Measurements from ENCODE around the gene RAPGEF6. TPM values are rescaled to one million over a fixed set of nuclear protein-coding genes. Genes with fewer than 3 reads are reported as not detected.
"Not testable (repeated sequence)": the region's sequence is repeated elsewhere in the genome, so short reads cannot be mapped to it uniquely, and the experiment has no call there.

The RAPGEF6 gene
- total RNA-seq, 2 experiments from 2014 or later = 25.7 to 26.0 TPM

DNA sequence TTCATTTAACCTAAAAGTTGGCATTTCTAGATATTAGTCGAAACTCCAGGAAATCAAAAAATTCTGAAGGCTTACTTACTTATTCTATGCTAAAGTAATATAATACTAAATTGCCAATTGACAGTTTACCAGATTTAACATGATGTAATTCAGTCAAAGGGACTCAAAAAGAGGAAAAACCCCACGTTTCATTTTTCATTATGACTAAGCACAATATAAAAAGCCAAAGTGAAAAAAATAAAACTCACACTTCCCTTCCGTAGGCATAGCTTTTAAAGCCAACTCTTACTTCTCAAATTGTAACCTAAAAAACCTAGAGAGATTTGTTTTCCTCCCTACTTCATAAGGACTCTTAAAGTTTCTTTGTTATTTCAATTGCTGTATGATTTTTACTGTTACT is 146.6 kb downstream of the RAPGEF6 start:
- Mint-ChIP-seq H3K27ac (peak overlapping the region; percentile 83), H3K4me3 (peak overlapping the region; percentile 32), H3K9me3 (no peaks in the 10 kb centered on the region)

DNA sequence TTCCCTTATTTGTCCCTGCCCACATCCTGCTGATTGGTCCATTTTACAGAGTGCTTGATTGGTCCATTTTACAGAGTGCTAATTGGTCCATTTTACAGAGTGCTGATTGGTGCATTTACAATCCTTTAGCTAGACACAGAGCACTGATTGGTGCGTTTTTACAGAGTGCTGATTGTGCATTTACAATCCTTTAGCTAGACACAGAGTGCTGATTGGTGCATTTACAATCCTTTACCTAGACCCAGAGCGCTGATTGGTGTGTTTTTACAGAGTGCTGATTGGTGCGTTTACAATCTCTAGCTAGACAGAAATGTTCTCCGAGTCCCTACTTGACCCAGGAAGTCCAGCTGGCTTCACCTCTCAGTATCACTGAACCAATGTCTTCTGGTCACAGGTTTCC is 147.7 kb downstream of the RAPGEF6 start:
- H3K4me1 Mint-ChIP-seq = peaks cover 39% of the 10 kb centered on the region
- H3K9me3 Mint-ChIP-seq, H3K4me3 Mint-ChIP-seq, H3K27ac Mint-ChIP-seq, H3K27me3 Mint-ChIP-seq, DNase-seq: not testable (repeated sequence)
- peaks cover 58% of the 10 kb centered on the region for H3K36me3 Mint-ChIP-seq

More for the DNA sequence above, 146.6 kb downstream of the RAPGEF6 start:
- Mint-ChIP-seq H3K4me1 (peaks cover 28% of the 10 kb centered on the region), H3K36me3 (peaks cover 53% of the 10 kb centered on the region), H3K27me3 (no peaks in the 10 kb centered on the region)
- DNase-seq = no peak

DNA sequence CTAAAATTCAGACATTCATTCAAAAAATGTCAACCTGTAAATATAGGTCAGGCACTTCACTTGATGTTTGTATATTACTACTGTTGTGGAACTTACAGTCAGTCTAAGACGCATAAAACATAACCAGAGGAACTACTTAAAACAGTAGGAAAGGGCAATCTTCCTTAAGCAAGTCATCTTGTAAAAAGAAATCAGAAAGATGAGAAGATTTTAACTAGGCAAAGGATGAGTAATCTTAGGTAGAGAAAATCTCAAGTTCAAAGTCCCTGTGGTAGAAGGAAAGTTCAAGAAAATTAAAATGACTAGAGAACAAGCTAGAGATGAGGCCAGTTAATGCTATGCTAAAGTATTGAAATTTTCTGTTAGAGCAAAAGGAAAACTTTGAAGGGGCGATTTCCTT is 152.4 kb downstream of the RAPGEF6 start:
- Mint-ChIP-seq H3K36me3 (peaks cover 68% of the 10 kb centered on the region), H3K27ac (peak overlapping the region; percentile 49), H3K27me3 (no peaks in the 10 kb centered on the region), H3K9me3 (no peaks in the 10 kb centered on the region), H3K4me3 (no peak overlapping the region), H3K4me1 (peaks cover 36% of the 10 kb centered on the region)
- DNase-seq = no peak

DNA sequence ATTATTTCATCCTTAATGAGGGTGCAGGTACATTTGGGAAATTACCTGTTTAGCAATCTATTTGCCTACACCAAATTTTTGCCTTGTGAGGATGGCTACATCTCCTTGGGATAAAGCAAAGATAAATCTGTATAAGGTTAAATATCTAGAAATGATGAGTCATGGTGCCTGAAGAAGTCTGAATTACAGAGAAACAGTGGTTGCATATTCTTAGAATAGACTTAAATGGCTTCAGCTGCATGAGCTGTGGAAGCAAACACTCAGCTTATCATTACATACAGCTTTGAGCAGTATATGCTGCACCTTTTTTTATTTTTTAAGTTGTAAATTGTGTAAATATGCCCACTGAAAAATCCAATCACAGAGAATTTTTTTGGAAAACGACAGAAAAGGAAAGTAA is 153.5 kb downstream of the RAPGEF6 start:
- DNase-seq = no peak
- H3K9me3 Mint-ChIP-seq = no peaks in the 10 kb centered on the region
- H3K27ac Mint-ChIP-seq = peak overlapping the region; percentile 65
- no peaks in the 10 kb centered on the region for H3K27me3 Mint-ChIP-seq
- H3K36me3 Mint-ChIP-seq = peaks cover 63% of the 10 kb centered on the region
- H3K4me3 Mint-ChIP-seq = no peak overlapping the region
- peaks cover 34% of the 10 kb centered on the region for H3K4me1 Mint-ChIP-seq

DNA sequence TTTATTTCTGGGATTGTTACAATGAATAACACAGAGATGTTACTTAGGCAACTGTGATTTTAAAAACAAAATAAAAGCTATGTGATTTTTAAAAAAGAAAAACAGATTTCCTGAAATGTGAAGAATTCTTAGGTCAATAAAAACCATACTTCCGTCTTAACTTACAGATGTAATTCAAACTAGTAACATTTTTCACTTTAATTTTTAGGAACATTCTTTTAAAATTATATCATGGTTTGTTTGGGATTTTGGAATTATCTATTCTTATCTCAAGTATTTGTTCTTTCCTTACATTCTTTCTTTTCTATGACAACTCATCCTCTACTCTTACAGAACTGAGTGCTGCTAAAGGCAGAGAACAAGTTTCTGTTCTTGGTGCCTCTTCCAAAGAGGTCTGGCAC is 159.5 kb downstream of the RAPGEF6 start:
- Mint-ChIP-seq H3K4me3 (no peak overlapping the region), H3K36me3 (peaks cover 35% of the 10 kb centered on the region), H3K27me3 (no peaks in the 10 kb centered on the region), H3K9me3 (no peaks in the 10 kb centered on the region), H3K27ac (peak overlapping the region; percentile 9), H3K4me1 (peaks cover 26% of the 10 kb centered on the region)
- no peak for DNase-seq

DNA sequence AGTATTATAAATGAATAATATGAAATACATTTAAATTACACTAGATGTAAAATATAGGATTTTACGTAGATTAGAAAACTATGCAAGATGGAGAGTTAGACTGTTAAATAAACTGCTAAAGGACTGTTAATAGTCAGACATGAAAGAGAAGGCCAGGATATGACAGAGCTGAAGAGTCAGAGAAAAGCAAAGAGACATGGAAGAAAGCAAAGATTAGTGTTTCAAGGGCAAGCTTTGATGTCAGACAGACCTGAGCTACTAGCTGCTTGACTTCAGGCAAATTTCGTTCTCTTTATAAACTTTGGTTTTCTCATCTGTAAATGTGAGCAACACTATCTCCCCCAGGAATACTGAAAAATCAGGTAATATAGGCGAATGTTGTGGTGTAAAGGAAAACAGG is 161.3 kb downstream of the RAPGEF6 start:
- H3K36me3 Mint-ChIP-seq = peaks cover 29% of the 10 kb centered on the region
- no peak overlapping the region for H3K4me3 Mint-ChIP-seq
- no peaks in the 10 kb centered on the region for H3K9me3 Mint-ChIP-seq
- H3K4me1 Mint-ChIP-seq = peaks cover 19% of the 10 kb centered on the region
- H3K27ac Mint-ChIP-seq = no peak overlapping the region
- no peaks in the 10 kb centered on the region for H3K27me3 Mint-ChIP-seq
- DNase-seq = no peak

DNA sequence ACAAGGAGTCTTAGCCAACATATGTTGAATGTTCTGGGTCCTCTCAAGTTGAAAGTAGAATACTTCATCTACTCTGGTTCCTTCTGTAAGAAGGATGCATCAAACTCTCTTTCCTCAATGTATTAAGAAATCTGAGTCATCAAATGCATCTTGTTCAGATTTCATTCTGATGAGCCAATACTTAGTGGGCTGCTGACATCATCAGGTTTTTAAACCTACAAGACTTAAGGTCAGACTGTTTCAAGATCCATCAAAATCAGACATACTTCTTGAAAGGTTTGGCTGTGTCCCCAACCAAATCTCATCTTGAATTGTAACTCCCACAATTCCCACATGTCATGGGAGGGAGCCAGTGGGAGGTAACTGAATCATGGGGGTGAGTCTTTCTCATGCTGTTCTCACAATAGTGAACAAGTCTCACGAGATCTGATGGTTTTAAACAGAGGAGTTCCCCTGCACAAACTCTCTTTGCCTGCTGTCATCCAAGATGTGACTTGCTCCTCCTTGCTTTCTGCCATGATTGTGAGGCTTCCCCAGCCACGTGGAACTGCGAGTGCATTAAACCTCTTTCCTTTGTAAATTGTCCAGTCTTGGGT is 168.8 kb downstream of the RAPGEF6 start:
- Mint-ChIP-seq H3K27me3 (no peaks in the 10 kb centered on the region), H3K27ac (peak overlapping the region; percentile 67), H3K9me3 (peaks cover 5% of the 10 kb centered on the region), H3K4me1 (peaks cover 36% of the 10 kb centered on the region), H3K4me3 (no peak overlapping the region), H3K36me3 (peaks cover 52% of the 10 kb centered on the region)
- no peak for DNase-seq

DNA sequence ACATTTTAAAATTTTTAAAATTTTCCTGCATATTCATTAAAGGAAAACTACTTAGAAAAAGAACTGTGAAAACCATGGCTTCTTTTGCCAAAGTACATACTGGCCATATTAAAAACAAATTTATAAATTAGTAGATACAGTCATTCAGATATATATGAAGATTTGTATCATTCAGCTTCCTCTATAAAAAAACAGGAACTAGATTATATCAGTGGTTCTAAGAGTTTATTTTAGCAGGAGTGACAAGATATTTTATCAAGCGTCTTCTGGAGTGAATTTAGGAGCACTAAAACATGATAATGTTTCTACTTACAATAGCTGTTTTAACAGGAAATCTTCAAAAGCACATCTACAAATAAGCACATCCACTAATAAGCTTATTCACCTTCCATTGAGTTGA is 171.4 kb downstream of the RAPGEF6 start:
- H3K9me3 Mint-ChIP-seq = peaks cover 7% of the 10 kb centered on the region
- peaks cover 44% of the 10 kb centered on the region for H3K4me1 Mint-ChIP-seq
- H3K36me3 Mint-ChIP-seq = peaks cover 60% of the 10 kb centered on the region
- H3K4me3 Mint-ChIP-seq = no peak overlapping the region
- no peaks in the 10 kb centered on the region for H3K27me3 Mint-ChIP-seq
- H3K27ac Mint-ChIP-seq = no peak overlapping the region
- DNase-seq = no peak

DNA sequence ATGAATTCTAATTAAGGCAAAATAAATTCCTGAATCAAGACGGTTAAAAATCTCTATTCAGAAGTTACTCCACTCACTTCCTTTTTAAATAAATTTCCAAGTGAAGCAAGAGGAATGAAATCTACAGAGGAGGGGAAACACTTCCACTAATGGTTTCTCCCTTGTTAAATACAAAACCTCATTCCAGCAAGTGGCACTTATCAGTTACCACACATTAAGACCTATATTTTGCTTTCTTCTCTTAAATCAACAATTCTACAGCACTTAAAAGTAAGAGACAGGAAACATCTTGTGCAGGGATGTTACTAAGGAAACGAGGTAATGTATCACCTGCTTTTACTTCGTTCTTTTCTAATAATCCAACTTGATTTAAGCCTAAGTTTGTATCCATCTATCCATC is 172.6 kb downstream of the RAPGEF6 start:
- Mint-ChIP-seq H3K27ac (peak overlapping the region; percentile 29), H3K27me3 (no peaks in the 10 kb centered on the region), H3K4me1 (peaks cover 44% of the 10 kb centered on the region), H3K4me3 (no peak overlapping the region), H3K9me3 (peaks cover 7% of the 10 kb centered on the region), H3K36me3 (peaks cover 62% of the 10 kb centered on the region)
- DNase-seq = no peak

DNA sequence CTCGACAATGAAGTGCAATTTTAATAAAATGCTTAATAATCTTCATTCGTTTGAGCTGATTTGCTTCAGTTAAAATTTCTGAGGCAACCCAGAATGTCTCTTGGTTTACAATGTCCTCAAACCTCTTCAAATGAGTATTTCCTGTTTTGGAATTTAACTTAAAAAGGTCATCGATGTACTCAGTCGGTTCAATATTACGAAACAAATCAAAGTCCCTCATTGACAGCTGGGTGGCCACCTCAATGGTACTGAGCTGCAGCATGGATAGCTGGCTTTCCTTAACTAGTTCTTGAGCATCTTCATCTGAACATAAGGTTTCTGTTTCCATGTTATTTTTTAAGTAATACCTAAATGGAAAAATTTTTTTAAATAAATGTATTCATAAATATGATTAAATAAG is 173.3 kb downstream of the RAPGEF6 start:
- DNase-seq = no peak
- peaks cover 5% of the 10 kb centered on the region for H3K9me3 Mint-ChIP-seq
- H3K4me3 Mint-ChIP-seq = no peak overlapping the region
- H3K27me3 Mint-ChIP-seq = no peaks in the 10 kb centered on the region
- peaks cover 62% of the 10 kb centered on the region for H3K36me3 Mint-ChIP-seq
- no peak overlapping the region for H3K27ac Mint-ChIP-seq
- peaks cover 42% of the 10 kb centered on the region for H3K4me1 Mint-ChIP-seq

DNA sequence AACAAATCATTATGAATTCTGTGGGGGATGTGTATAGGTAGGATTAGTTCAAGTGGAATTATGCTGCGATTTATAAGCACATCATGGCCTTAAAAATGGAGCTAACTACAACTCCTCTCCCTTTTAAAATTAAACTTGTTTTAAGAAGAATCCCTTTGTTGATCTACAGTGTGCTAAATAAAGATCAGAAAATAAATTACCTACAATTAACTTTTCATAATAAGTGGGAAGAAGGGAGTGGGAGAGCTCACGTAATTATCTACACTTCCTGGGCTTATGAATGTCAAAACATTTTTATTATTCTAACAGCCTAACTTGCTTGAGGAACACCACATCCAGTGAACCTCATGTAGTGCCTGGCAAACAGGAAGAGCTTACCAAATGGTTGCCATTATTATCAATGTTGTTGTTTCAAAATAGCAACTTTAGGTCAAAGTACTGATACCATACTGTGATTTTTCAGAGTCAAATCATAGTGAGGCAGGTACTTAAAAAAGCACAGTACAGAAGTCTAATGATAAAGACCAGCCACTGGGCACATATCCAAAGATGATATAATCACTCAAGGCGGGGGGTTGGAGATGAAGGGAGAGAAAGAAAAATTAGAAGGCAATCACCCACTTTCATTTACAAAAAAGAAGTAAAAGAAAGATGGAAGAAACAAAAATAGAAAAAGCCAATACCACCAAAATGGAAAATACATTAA is 174.0 kb downstream of the RAPGEF6 start:
- H3K4me1 Mint-ChIP-seq = peaks cover 37% of the 10 kb centered on the region
- DNase-seq = no peak
- peak overlapping the region; percentile 79 for H3K27ac Mint-ChIP-seq
- H3K36me3 Mint-ChIP-seq = peaks cover 60% of the 10 kb centered on the region
- H3K4me3 Mint-ChIP-seq = no peak overlapping the region
- H3K27me3 Mint-ChIP-seq = no peaks in the 10 kb centered on the region
- H3K9me3 Mint-ChIP-seq = peaks cover 2% of the 10 kb centered on the region

DNA sequence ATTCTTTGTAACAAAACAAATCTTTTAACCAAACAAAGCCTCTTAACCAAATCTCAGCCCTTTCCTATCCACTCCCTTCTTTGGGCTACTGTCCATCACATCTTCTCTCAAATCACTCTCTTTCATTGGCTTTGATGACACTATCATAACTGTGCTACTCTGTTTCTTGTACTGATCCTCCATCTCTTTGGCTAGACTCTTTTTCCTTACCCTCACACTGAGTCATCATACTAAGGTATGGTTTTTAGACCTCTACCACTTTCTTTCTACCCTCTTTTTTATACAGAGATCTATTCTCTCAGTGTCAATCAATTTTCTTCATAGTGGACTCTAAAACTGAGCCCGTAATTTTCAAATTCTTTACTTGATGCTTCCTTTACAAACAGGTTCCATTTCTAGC is 174.9 kb downstream of the RAPGEF6 start:
- H3K27me3 Mint-ChIP-seq = no peaks in the 10 kb centered on the region
- no peak overlapping the region for H3K4me3 Mint-ChIP-seq
- H3K27ac Mint-ChIP-seq = peak overlapping the region; percentile 3
- peaks cover 2% of the 10 kb centered on the region for H3K9me3 Mint-ChIP-seq
- peaks cover 60% of the 10 kb centered on the region for H3K36me3 Mint-ChIP-seq
- no peak for DNase-seq
- peaks cover 36% of the 10 kb centered on the region for H3K4me1 Mint-ChIP-seq

DNA sequence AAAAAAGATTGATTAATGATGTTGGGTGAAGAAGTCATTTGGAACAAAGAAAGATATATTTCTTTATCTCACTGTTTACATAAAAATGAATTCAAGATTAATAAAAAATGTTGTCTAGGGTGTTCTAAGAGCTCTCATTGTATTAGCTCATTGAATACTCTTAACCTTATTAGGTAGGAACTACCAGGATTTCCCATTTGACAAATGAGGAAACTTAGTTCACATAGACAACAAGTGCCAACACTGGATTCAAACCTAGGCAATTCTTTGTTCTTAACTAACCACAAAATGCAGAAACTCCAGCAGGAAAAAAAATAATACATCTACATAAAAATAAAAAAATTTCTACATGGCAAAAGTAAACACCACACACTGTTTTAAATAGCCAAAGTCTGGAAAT is 175.8 kb downstream of the RAPGEF6 start:
- Mint-ChIP-seq H3K9me3 (peaks cover 2% of the 10 kb centered on the region), H3K4me3 (no peak overlapping the region), H3K27ac (no peak overlapping the region), H3K4me1 (peaks cover 41% of the 10 kb centered on the region), H3K36me3 (peaks cover 68% of the 10 kb centered on the region), H3K27me3 (no peaks in the 10 kb centered on the region)
- DNase-seq = no peak

DNA sequence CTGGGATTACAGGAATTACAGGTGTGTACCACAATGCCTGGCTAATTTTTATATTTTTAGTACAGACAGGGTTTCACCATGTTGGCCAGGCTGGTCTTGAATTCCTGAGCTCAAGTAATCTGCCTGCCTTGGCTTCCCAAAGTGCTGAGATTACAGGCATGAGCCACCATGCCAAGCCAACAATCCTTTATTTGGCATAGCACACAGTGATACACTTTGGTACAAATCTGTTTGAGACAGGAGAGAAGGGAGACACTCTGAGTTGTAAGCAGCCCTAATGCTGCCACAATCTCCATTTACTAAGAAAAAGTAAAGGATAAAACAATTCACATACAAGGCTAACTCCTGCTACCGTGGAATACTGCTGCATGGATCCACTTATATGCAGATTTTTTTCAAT is 177.8 kb downstream of the RAPGEF6 start:
- H3K4me3 Mint-ChIP-seq = no peak overlapping the region
- H3K27me3 Mint-ChIP-seq = no peaks in the 10 kb centered on the region
- H3K27ac Mint-ChIP-seq = no peak overlapping the region
- H3K36me3 Mint-ChIP-seq = peaks cover 71% of the 10 kb centered on the region
- DNase-seq = no peak
- H3K9me3 Mint-ChIP-seq = peaks cover 2% of the 10 kb centered on the region
- peaks cover 32% of the 10 kb centered on the region for H3K4me1 Mint-ChIP-seq

DNA sequence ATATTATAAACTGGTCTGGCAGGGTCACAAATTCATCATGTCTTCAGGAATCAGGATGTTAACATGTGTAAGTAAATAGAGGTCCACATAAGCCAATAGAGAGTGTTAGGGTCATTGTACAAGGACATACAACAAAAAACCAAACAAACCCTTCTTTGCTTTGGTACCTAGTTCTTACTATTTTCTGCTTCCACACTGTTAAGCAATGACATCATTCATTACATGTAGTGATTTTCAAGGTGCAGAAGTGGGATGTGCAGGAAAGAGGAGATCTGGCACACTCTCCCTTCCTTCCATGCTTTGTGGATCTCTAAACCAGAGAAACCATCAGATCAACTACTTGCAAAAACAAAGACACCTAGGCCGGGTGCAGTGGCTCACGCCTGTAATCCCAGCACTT is 184.1 kb downstream of the RAPGEF6 start:
- Mint-ChIP-seq H3K4me1 (peaks cover 21% of the 10 kb centered on the region), H3K27ac (no peak overlapping the region), H3K9me3 (no peaks in the 10 kb centered on the region), H3K4me3 (no peak overlapping the region), H3K36me3 (peaks cover 47% of the 10 kb centered on the region), H3K27me3 (no peaks in the 10 kb centered on the region)
- no peak for DNase-seq

DNA sequence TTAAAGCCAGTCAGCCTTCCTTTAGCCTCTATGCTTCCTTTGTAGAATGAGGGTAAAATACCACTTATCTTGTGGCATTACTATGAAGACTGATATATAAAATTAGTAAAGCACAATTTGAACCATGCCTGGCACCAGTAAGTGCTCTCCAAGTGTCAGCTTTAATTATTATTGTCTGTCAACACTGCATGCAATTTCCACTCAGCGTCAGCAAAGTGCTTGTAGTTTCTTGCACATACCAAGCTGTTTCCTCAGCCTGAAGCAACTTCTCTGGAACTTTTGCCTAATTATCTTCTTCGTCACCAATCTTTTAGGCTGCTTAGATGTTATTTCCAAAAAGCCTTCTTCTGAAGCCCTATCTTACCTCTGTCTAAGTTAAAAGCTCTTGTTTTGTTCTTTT is 193.8 kb downstream of the RAPGEF6 start:
- Mint-ChIP-seq H3K27ac (peak overlapping the region; percentile 4), H3K36me3 (peaks cover 26% of the 10 kb centered on the region), H3K9me3 (no peaks in the 10 kb centered on the region), H3K27me3 (no peaks in the 10 kb centered on the region), H3K4me3 (no peak overlapping the region), H3K4me1 (peaks cover 3% of the 10 kb centered on the region)
- no peak for DNase-seq
